ENCODE data around the gene CCDC137. TPM values are rescaled to one million over a fixed set of nuclear protein-coding genes. Genes with fewer than 3 reads are reported as not detected.

CCDC137 gene
- total and polyA plus RNA-seq, 2 of the 13 experiments (the other 11 are each of a cell fraction or from before 2014, with no cell fraction given): 14.6 to 39.1 TPM

DNA sequence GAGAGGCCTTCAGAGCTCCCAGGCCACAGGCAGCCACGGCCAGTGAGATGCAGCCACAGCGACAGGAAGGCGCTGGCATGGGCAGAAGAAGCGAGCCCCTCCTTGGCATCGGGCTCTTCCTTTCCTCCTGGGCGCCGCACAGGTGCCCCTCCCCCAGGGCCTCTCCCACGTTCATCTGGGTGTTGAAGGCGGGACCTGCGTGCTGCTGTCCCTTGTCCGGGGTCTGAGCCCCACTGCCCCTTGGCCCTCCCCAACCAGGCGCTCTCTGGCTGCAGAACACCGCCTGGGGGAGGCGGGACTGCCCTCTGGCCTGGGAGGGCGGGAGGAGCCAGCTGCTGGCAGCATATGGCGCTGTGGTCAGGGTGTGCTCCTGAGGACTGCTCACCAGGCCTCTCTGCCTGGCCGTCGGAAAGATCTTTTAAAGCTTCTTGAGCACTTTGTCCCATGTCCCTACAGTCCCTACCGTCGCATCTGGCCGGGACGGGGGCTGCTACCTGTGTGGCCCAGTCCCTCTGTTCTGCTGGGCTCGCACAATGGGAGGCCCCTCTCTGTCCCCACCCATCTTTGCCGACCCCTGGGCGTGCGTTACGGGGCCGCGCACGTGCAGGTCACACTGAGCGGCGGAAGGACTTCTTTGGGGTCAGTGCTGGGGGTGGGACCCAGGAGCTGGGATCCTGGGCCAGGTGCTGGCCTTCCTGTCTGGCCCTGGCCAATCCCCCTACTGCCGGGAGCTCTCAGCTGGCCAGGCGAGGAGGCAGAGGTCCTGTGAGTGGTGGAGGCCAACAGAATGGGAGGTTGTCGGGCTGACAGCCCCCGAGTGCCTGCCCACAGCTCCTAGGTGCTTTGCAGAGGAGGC lies 47.2 kb downstream of the CCDC137 start (continued):
- TF ChIP-seq, protein P1, sequence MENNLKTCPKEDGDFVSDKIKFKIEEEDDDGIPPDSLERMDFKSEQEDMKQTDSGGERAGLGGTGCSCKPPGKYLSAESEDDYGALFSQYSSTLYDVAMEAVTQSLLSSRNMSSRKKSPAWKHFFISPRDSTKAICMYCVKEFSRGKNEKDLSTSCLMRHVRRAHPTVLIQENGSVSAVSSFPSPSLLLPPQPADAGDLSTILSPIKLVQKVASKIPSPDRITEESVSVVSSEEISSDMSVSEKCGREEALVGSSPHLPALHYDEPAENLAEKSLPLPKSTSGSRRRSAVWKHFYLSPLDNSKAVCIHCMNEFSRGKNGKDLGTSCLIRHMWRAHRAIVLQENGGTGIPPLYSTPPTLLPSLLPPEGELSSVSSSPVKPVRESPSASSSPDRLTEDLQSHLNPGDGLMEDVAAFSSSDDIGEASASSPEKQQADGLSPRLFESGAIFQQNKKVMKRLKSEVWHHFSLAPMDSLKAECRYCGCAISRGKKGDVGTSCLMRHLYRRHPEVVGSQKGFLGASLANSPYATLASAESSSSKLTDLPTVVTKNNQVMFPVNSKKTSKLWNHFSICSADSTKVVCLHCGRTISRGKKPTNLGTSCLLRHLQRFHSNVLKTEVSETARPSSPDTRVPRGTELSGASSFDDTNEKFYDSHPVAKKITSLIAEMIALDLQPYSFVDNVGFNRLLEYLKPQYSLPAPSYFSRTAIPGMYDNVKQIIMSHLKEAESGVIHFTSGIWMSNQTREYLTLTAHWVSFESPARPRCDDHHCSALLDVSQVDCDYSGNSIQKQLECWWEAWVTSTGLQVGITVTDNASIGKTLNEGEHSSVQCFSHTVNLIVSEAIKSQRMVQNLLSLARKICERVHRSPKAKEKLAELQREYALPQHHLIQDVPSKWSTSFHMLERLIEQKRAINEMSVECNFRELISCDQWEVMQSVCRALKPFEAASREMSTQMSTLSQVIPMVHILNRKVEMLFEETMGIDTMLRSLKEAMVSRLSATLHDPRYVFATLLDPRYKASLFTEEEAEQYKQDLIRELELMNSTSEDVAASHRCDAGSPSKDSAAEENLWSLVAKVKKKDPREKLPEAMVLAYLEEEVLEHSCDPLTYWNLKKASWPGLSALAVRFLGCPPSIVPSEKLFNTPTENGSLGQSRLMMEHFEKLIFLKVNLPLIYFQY (CRISPR knock-in tag; IDR thresholded peaks at IDR 0.05; ENCODE audit: borderline replicate concordance): peak; percentile 81; the same call in 1 of the 2 replicates
- peak; percentile 85 for TF ChIP-seq ZNF792 (CRISPR knock-in tag; IDR thresholded peaks at IDR 0.05)
- TF ChIP-seq, protein P2, sequence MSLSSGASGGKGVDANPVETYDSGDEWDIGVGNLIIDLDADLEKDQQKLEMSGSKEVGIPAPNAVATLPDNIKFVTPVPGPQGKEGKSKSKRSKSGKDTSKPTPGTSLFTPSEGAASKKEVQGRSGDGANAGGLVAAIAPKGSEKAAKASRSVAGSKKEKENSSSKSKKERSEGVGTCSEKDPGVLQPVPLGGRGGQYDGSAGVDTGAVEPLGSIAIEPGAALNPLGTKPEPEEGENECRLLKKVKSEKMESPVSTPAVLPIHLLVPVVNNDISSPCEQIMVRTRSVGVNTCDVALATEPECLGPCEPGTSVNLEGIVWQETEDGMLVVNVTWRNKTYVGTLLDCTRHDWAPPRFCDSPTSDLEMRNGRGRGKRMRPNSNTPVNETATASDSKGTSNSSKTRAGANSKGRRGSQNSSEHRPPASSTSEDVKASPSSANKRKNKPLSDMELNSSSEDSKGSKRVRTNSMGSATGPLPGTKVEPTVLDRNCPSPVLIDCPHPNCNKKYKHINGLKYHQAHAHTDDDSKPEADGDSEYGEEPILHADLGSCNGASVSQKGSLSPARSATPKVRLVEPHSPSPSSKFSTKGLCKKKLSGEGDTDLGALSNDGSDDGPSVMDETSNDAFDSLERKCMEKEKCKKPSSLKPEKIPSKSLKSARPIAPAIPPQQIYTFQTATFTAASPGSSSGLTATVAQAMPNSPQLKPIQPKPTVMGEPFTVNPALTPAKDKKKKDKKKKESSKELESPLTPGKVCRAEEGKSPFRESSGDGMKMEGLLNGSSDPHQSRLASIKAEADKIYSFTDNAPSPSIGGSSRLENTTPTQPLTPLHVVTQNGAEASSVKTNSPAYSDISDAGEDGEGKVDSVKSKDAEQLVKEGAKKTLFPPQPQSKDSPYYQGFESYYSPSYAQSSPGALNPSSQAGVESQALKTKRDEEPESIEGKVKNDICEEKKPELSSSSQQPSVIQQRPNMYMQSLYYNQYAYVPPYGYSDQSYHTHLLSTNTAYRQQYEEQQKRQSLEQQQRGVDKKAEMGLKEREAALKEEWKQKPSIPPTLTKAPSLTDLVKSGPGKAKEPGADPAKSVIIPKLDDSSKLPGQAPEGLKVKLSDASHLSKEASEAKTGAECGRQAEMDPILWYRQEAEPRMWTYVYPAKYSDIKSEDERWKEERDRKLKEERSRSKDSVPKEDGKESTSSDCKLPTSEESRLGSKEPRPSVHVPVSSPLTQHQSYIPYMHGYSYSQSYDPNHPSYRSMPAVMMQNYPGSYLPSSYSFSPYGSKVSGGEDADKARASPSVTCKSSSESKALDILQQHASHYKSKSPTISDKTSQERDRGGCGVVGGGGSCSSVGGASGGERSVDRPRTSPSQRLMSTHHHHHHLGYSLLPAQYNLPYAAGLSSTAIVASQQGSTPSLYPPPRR (CRISPR knock-in tag; IDR thresholded peaks at IDR 0.05; ENCODE audit: borderline replicate concordance): peak; percentile 79
- TF ChIP-seq JARID2 (CRISPR knock-in tag; IDR thresholded peaks at IDR 0.05; ENCODE audit: insufficient replicate concordance): no peak
- TF ChIP-seq EED (CRISPR knock-in tag; IDR thresholded peaks at IDR 0.05): peak; percentile 88
- no peak for TF ChIP-seq SMARCE1 (IDR thresholded peaks at IDR 0.05; ENCODE audit: borderline replicate concordance)
- peak; percentile 65; the same call in 1 of the 2 replicates for TF ChIP-seq NFKB2 (CRISPR knock-in tag; IDR thresholded peaks at IDR 0.05; ENCODE audit: borderline replicate concordance)
- no peak; the same call in 1 of the 2 replicates for TF ChIP-seq ZNF256 (CRISPR knock-in tag; conservative IDR thresholded peaks at IDR 0.05)
- no peak for TF ChIP-seq ZSCAN30 (CRISPR knock-in tag; IDR thresholded peaks at IDR 0.05)
- no peak for TF ChIP-seq PHB2 (IDR thresholded peaks at IDR 0.05; ENCODE audit: partially characterized antibody)
- TF ChIP-seq GTF2F1 (IDR thresholded peaks at IDR 0.05; ENCODE audit: low read length): no peak
